Ishikawa (cell line): ENCODE data around the gene TDP1.

Experiments used
- CEBPB ChIP-seq: IDR thresholded peaks from 2 replicates; pipeline ENCODE4 v1.6.1; 2012
- CREB1 ChIP-seq: IDR thresholded peaks from 2 replicates; pipeline ENCODE4 v1.6.1; 2012; ENCODE audit warnings: low read depth
- EGR1 ChIP-seq: IDR thresholded peaks from 2 replicates; pipeline ENCODE4 v1.6.1; 2012
- EP300 ChIP-seq: IDR thresholded peaks from 2 replicates; pipeline ENCODE4 v1.6.1; 2012; ENCODE audit warnings: borderline replicate concordance
- FOXM1 ChIP-seq: IDR thresholded peaks from 2 replicates; pipeline ENCODE4 v1.6.1; 2012; ENCODE audit warnings: low read depth, borderline replicate concordance
- NFIC ChIP-seq: IDR thresholded peaks from 2 replicates; pipeline ENCODE4 v1.6.1; 2012
- RAD21 ChIP-seq: IDR thresholded peaks from 2 replicates; pipeline ENCODE4 v1.6.1; 2012; ENCODE audit warnings: low read depth
- TAF1 ChIP-seq: IDR thresholded peaks from 2 replicates; pipeline ENCODE4 v1.6.1; 2012; ENCODE audit warnings: low read depth, mild to moderate bottlenecking
- TCF12 ChIP-seq: IDR thresholded peaks from 2 replicates; pipeline ENCODE4 v1.6.1; 2012; ENCODE audit warnings: low read depth
- TEAD4 ChIP-seq: IDR thresholded peaks from 2 replicates; pipeline ENCODE4 v1.6.1; 2012
- YY1 ChIP-seq: IDR thresholded peaks from 2 replicates; pipeline ENCODE4 v1.6.1; 2012; ENCODE audit warnings: low read depth
- ZBTB7A ChIP-seq: IDR thresholded peaks from 2 replicates; pipeline ENCODE4 v1.6.1; 2012; ENCODE audit warnings: low read depth
- TF ChIP-seq, protein P1 (sequence below): IDR thresholded peaks from 2 replicates; pipeline ENCODE4 v1.6.1; 2012
- TF ChIP-seq, protein P2 (sequence below): IDR thresholded peaks from 2 replicates; pipeline ENCODE4 v1.6.1; 2012; ENCODE audit warnings: low read depth, mild to moderate bottlenecking
- TF ChIP-seq, protein P3 (sequence below): IDR thresholded peaks from 2 replicates; pipeline ENCODE4 v1.6.1; 2012

TDP1 gene

DNA sequence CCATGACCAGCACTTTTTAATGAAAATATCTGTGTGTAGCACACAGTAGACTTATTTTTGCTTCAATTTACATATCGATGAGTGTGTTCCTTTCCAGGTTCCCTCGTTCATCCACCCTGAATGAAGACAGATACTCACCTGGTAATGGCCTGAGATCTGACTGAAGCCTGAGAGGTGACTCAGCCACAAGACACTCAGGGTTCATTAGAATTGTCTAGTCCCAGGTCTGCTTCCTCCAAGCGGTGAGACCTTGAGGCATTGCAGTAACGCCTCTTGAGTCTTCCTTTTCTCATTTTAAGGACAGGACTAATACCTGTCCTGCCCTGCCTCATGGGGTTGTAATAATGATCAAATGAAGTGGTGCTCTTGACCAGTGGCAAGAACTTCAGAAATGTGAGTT lies 94.5 kb downstream of the TDP1 start:
- TF ChIP-seq EGR1 (no peak), TAF1 (no peak), TCF12 (no peak), ZBTB7A (no peak), CREB1 (no peak), TEAD4 (no peak), RAD21 (no peak), FOXM1 (no peak), EP300 (no peak), NFIC (no peak), YY1 (no peak), CEBPB (no peak)
- TF ChIP-seq, protein P1, sequence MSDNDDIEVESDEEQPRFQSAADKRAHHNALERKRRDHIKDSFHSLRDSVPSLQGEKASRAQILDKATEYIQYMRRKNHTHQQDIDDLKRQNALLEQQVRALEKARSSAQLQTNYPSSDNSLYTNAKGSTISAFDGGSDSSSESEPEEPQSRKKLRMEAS: no peak
- TF ChIP-seq, protein P2, sequence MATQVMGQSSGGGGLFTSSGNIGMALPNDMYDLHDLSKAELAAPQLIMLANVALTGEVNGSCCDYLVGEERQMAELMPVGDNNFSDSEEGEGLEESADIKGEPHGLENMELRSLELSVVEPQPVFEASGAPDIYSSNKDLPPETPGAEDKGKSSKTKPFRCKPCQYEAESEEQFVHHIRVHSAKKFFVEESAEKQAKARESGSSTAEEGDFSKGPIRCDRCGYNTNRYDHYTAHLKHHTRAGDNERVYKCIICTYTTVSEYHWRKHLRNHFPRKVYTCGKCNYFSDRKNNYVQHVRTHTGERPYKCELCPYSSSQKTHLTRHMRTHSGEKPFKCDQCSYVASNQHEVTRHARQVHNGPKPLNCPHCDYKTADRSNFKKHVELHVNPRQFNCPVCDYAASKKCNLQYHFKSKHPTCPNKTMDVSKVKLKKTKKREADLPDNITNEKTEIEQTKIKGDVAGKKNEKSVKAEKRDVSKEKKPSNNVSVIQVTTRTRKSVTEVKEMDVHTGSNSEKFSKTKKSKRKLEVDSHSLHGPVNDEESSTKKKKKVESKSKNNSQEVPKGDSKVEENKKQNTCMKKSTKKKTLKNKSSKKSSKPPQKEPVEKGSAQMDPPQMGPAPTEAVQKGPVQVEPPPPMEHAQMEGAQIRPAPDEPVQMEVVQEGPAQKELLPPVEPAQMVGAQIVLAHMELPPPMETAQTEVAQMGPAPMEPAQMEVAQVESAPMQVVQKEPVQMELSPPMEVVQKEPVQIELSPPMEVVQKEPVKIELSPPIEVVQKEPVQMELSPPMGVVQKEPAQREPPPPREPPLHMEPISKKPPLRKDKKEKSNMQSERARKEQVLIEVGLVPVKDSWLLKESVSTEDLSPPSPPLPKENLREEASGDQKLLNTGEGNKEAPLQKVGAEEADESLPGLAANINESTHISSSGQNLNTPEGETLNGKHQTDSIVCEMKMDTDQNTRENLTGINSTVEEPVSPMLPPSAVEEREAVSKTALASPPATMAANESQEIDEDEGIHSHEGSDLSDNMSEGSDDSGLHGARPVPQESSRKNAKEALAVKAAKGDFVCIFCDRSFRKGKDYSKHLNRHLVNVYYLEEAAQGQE: no peak
- TF ChIP-seq, protein P3, sequence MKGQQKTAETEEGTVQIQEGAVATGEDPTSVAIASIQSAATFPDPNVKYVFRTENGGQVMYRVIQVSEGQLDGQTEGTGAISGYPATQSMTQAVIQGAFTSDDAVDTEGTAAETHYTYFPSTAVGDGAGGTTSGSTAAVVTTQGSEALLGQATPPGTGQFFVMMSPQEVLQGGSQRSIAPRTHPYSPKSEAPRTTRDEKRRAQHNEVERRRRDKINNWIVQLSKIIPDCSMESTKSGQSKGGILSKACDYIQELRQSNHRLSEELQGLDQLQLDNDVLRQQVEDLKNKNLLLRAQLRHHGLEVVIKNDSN: no peak

DNA sequence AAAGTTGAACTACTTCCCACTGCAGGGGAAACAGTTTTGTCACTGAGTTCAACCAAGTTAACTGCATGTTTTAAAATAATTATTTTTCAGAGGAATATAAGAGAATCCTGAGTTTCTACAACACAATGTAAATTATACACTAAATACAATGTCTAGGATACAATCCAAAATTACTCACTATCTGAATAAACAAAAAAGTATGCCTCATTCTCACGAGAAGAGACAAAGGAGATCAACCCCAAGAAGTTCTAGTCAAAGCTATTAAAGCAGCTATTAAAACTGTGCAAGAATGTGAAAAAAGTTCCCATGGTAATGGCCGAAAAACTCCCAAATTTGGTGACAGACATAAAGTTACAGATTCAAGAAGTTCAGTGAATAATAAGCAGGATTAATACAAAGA lies 97.3 kb downstream of the TDP1 start:
- TF ChIP-seq CREB1 (no peak), NFIC (no peak), ZBTB7A (no peak), TAF1 (no peak), YY1 (no peak), TEAD4 (no peak), RAD21 (no peak), FOXM1 (no peak), TCF12 (no peak), EP300 (no peak)
- TF ChIP-seq, protein P1: no peak
- TF ChIP-seq, protein P3: no peak

DNA sequence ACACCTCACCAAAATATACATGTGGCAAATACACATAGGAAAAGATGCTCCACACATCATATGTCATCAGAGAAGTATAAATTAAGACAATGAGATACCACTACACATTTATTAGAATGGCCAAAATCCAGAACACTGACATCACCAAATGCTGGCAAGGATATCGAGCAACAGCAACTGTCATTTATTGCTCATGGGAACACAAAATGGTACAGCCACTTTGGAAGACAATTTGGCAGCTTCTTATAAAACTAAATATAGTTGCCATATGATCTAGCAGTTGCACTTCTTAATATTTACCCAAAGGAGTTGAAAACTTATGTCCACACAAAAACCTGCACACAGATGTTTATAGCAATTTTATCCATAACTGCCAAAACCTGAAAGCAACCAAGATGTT lies 99.1 kb downstream of the TDP1 start:
- TF ChIP-seq NFIC: no peak
- no peak for TF ChIP-seq RAD21
- TF ChIP-seq ZBTB7A: no peak
- TF ChIP-seq, protein P2: no peak
- TF ChIP-seq YY1: no peak
- TF ChIP-seq FOXM1: no peak
- TF ChIP-seq TAF1: no peak
- no peak for TF ChIP-seq CREB1
- no peak for TF ChIP-seq CEBPB
- TF ChIP-seq EP300: no peak
- no peak for TF ChIP-seq TEAD4
- no peak for TF ChIP-seq TCF12

DNA sequence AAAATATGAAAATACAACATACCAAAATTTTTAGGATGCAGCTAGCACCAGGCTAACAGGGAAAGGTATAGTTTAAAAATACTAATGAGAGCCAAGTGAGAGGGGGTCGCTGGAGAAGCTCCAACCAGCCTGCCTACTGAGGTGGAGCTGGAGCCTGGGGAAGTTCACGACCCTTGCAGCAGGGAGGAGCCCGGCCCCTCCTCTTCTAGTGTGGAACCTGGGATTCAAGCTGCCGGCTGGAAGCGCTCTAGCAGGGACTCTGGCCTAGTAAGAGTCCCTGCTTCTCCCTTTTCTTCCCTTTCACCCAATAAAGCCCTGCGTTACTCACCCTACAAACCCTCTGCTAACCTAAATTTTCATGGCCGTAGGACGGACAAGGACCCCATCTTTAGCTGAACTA lies 101.1 kb downstream of the TDP1 start:
- no peak for TF ChIP-seq CREB1
- TF ChIP-seq, protein P2: no peak
- no peak for TF ChIP-seq EGR1
- TF ChIP-seq TAF1: no peak
- TF ChIP-seq, protein P3: no peak
- TF ChIP-seq TCF12: no peak
- no peak for TF ChIP-seq CEBPB
- no peak for TF ChIP-seq TEAD4
- TF ChIP-seq FOXM1: no peak
- TF ChIP-seq, protein P1: no peak
- TF ChIP-seq NFIC: no peak
- no peak for TF ChIP-seq YY1
- TF ChIP-seq ZBTB7A: no peak
- no peak for TF ChIP-seq RAD21
- TF ChIP-seq EP300: no peak
